ENCODE results near the gene INSYN2B.

INSYN2B gene

GRCh38 chr5:169934990-169935389 lies 45.3 kb downstream of the INSYN2B start:
- no peak for DNase-seq (ENCODE audit: low read depth, low spot score)

GRCh38 chr5:169933616-169934015 lies 46.7 kb downstream of the INSYN2B start:
- no peak for DNase-seq (ENCODE audit: low read depth, low spot score)

- DNase-seq (ENCODE audit: low read depth, low spot score), result no peak
These were observed 47.2 kb downstream of the INSYN2B start for GRCh38 chr5:169933127-169933526.

GRCh38 chr5:169923988-169924387 lies 56.3 kb downstream of the INSYN2B start:
- no peak for DNase-seq (ENCODE audit: low read depth, low spot score)

- DNase-seq (ENCODE audit: low read depth, low spot score), result no peak
These were observed 57.8 kb downstream of the INSYN2B start for GRCh38 chr5:169922474-169922873.

GRCh38 chr5:169921949-169922348 lies 58.3 kb downstream of the INSYN2B start:
- DNase-seq (ENCODE audit: low read depth, low spot score), result no peak

- DNase-seq (ENCODE audit: low read depth, low spot score), result no peak
These were observed 58.9 kb downstream of the INSYN2B start for GRCh38 chr5:169921384-169921783.

GRCh38 chr5:169920474-169920873 lies 59.8 kb downstream of the INSYN2B start:
- DNase-seq (ENCODE audit: low read depth, low spot score), result no peak

GRCh38 chr5:169918228-169918627 lies 62.1 kb downstream of the INSYN2B start:
- DNase-seq (ENCODE audit: low read depth, low spot score), result no peak

GRCh38 chr5:169917500-169917899 lies 62.8 kb downstream of the INSYN2B start:
- DNase-seq (ENCODE audit: low read depth, low spot score), result no peak

- no peak for DNase-seq (ENCODE audit: low read depth, low spot score)
These were observed 65.5 kb downstream of the INSYN2B start for GRCh38 chr5:169914766-169915165.

- no peak for DNase-seq (ENCODE audit: low read depth, low spot score)
These were observed 66.8 kb downstream of the INSYN2B start for GRCh38 chr5:169913479-169913878.

GRCh38 chr5:169911448-169912212 lies 68.7 kb downstream of the INSYN2B start:
- DNase-seq (ENCODE audit: low read depth, low spot score), result no peak

- DNase-seq (ENCODE audit: low read depth, low spot score), result no peak
These were observed 69.9 kb downstream of the INSYN2B start for GRCh38 chr5:169910393-169910792.

- DNase-seq (ENCODE audit: low read depth, low spot score), result no peak
These were observed 70.3 kb downstream of the INSYN2B start for GRCh38 chr5:169909945-169910344.

GRCh38 chr5:169908864-169909263 lies 71.4 kb downstream of the INSYN2B start:
- DNase-seq (ENCODE audit: low read depth, low spot score), result no peak

- no peak for DNase-seq (ENCODE audit: low read depth, low spot score)
These were observed 73.3 kb downstream of the INSYN2B start for GRCh38 chr5:169906745-169907649.

- no peak for DNase-seq (ENCODE audit: low read depth, low spot score)
These were observed 75.3 kb downstream of the INSYN2B start for GRCh38 chr5:169905017-169905416.

- DNase-seq (ENCODE audit: low read depth, low spot score), result no peak
These were observed 75.8 kb downstream of the INSYN2B start for GRCh38 chr5:169904508-169904907.

GRCh38 chr5:169904059-169904458 lies 76.2 kb downstream of the INSYN2B start:
- no peak for DNase-seq (ENCODE audit: low read depth, low spot score)

GRCh38 chr5:169901896-169902295 lies 78.4 kb downstream of the INSYN2B start:
- no peak for DNase-seq (ENCODE audit: low read depth, low spot score)

GRCh38 chr5:169897481-169897880 lies 82.8 kb downstream of the INSYN2B start:
- DNase-seq (ENCODE audit: low read depth, low spot score), result no peak

- no peak for DNase-seq (ENCODE audit: low read depth, low spot score)
These were observed 84.4 kb downstream of the INSYN2B start for GRCh38 chr5:169895926-169896325.
